Smooth muscle cell (in vitro differentiated cells): ENCODE results near the gene AOPEP. TPM values are rescaled to one million over a fixed set of nuclear protein-coding genes. Genes with fewer than 3 reads are reported as not detected.

ENCODE experiments used
- DNase-seq: peaks from one replicate; lab custom pipeline; 2025; ENCODE audit not compliant: unreplicated experiment; lab: John Stamatoyannopoulos, UW
- H2AFZ ChIP-seq: fragments of 200-600 bp; sonication (generic); 2 replicates; pipeline ENCODE4 v1.6.0; 2016; ENCODE audit warnings: antibody characterized with exemption, low read depth, mild to moderate bottlenecking
- H3F3A ChIP-seq: fragments of 200-600 bp; sonication (generic); 2 replicates; pipeline ENCODE4 v1.6.0; 2017; ENCODE audit warnings: antibody characterized with exemption, low read depth
- H3K27ac ChIP-seq: fragments of 200-600 bp; sonication (generic); 2 replicates; pipeline ENCODE4 v1.5.1; 2016; ENCODE audit warnings: low read depth, mild to moderate bottlenecking
- H3K27me3 ChIP-seq: fragments of 200-600 bp; sonication (generic); 2 replicates; pipeline ENCODE4 v1.6.1; 2016; ENCODE audit warnings: low read depth, mild to moderate bottlenecking
- H3K36me3 ChIP-seq: fragments of 200-600 bp; sonication (generic); 2 replicates; pipeline ENCODE4 v1.5.1; 2016; ENCODE audit warnings: low read depth
- H3K4me1 ChIP-seq: fragments of 200-600 bp; sonication (generic); 2 replicates; pipeline ENCODE4 v1.5.1; 2016; ENCODE audit warnings: low read depth
- H3K4me2 ChIP-seq: fragments of 200-600 bp; sonication (generic); 2 replicates; pipeline ENCODE4 v1.6.0; 2016; ENCODE audit warnings: mild to moderate bottlenecking
- H3K4me3 ChIP-seq: fragments of 200-600 bp; sonication (generic); 2 replicates; pipeline ENCODE4 v1.5.1; 2016; ENCODE audit warnings: mild to moderate bottlenecking
- H3K79me2 ChIP-seq: fragments of 200-600 bp; sonication (generic); 2 replicates; pipeline ENCODE4 v1.6.0; 2016; ENCODE audit warnings: low read depth, mild to moderate bottlenecking
- H3K9ac ChIP-seq: fragments of 200-600 bp; sonication (generic); 2 replicates; pipeline ENCODE4 v1.6.0; 2016; ENCODE audit warnings: low read depth
- H3K9me3 ChIP-seq: fragments of 200-600 bp; sonication (generic); replicated peaks from 2 replicates; pipeline ENCODE4 v1.5.1; 2016; ENCODE audit warnings: low read depth
- H4K20me1 ChIP-seq: fragments of 200-600 bp; sonication (generic); 2 replicates; pipeline ENCODE4 v1.6.0; 2016; ENCODE audit warnings: low read depth
- CTCF ChIP-seq: fragments of 200-600 bp; sonication (generic); IDR thresholded peaks from 2 replicates; pipeline ENCODE4 v1.5.1; 2017; ENCODE audit warnings: borderline replicate concordance, mild to moderate bottlenecking, antibody characterized with exemption; ENCODE audit not compliant: insufficient read depth, poor library complexity, severe bottlenecking
- WGBS: methylation state at CpG from one replicate; pipeline ENCODE4 v1.1.7; 2016; ENCODE audit warnings: low lambda C conversion rate; 5-methylcytosine and 5-hydroxymethylcytosine counted together
- polyA plus RNA-seq: library from polyadenylated mRNA; unstranded; fragments of >200 nt; fragmentation: Nextera tagmentation; extraction: Ambion mirVana; gene quantifications from 2 replicates; pipeline ENCODE4 v1.2.1, GENCODE V29; 2016
- total RNA-seq: library from RNA; depleted of rRNA; stranded (reverse); fragments of >200 nt; gene quantifications from 2 replicates; pipeline ENCODE4 v1.2.3, GENCODE V29; 2014

The AOPEP gene
- total and polyA plus RNA-seq, 2 experiments from 2014 or later = 52.7 to 94.9 TPM

GRCh38 chr9:94822273-94822672, 95.8 kb downstream of the AOPEP start:
- Histone ChIP-seq H3K27ac (peak overlapping the region; percentile 84), H3F3A (peaks cover 8% of the 10 kb centered on the region), H2AFZ (no peak overlapping the region), H3K4me2 (peak overlapping the region; percentile 69), H3K9ac (peak overlapping the region; percentile 24), H4K20me1 (no peaks in the 10 kb centered on the region), H3K9me3 (no peaks in the 10 kb centered on the region), H3K79me2 (peaks cover 20% of the 10 kb centered on the region), H3K4me3 (no peak overlapping the region), H3K36me3 (no peaks in the 10 kb centered on the region), H3K4me1 (peaks cover 60% of the 10 kb centered on the region), H3K27me3 (no peaks in the 10 kb centered on the region)
- TF ChIP-seq CTCF = no peak
- no peak for DNase-seq
- WGBS = 19% methylated on average over 2 of the region's 2 CpGs

DNA sequence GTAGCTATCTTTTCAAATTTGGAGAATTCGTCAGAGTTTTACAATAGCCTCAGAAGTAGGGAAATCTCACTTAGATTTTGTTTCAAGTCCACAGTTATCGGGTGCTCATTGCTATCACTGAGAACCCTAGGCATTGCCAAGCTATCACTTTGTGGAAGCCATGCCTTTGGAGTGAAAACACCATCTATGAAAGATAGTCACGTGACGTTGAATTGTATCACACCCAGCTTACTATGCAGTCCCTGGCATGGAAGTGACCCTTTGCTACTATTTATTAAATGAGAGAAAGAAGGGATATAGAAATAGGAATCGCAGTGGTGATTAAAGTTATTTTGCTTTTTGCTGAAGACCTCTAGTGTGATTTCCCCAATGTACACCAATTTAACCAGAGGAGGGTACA, 97.2 kb downstream of the AOPEP start:
- no peak overlapping the region for H2AFZ ChIP-seq
- H3K4me2 ChIP-seq = no peak overlapping the region
- H3K4me3 ChIP-seq = no peak overlapping the region
- no peaks in the 10 kb centered on the region for H3K9me3 ChIP-seq
- H4K20me1 ChIP-seq = no peaks in the 10 kb centered on the region
- TF ChIP-seq CTCF = no peak
- no peak for DNase-seq
- peaks cover 72% of the 10 kb centered on the region for H3K4me1 ChIP-seq
- no peaks in the 10 kb centered on the region for H3K27me3 ChIP-seq
- H3K9ac ChIP-seq = no peak overlapping the region
- H3K27ac ChIP-seq = peak overlapping the region; percentile 84
- peaks cover 20% of the 10 kb centered on the region for H3K79me2 ChIP-seq
- no peaks in the 10 kb centered on the region for H3K36me3 ChIP-seq
- H3F3A ChIP-seq = peaks cover 8% of the 10 kb centered on the region
- WGBS = 95% methylated on average over 5 of the region's 5 CpGs

DNA sequence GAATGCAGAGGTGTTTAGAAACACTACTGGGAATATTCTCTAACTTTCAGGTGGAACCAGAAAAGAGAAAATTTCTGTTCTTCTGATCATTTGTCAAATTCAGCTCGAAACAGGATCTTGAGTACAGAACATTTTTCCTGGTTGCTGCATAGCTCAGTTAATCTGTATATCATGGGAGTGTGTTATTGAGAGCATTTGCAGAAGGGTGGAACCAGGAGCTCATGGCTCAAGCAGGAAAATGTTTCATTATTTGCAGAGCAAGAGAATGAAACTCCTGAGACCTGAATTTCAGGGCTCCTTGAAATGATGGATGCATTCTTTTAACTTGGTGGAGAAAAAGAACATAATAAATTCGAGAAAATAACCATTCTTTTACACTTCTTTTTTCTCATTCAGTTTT, 97.9 kb downstream of the AOPEP start:
- H3F3A ChIP-seq = peaks cover 15% of the 10 kb centered on the region
- WGBS = 63% methylated on average over 2 of the region's 2 CpGs
- H4K20me1 ChIP-seq = no peaks in the 10 kb centered on the region
- H3K9me3 ChIP-seq = no peaks in the 10 kb centered on the region
- peaks cover 23% of the 10 kb centered on the region for H3K79me2 ChIP-seq
- H3K27ac ChIP-seq = peak overlapping the region; percentile 84
- H3K4me2 ChIP-seq = peak overlapping the region; percentile 49
- H3K36me3 ChIP-seq = no peaks in the 10 kb centered on the region
- no peak overlapping the region for H3K9ac ChIP-seq
- peaks cover 65% of the 10 kb centered on the region for H3K4me1 ChIP-seq
- H3K4me3 ChIP-seq = no peak overlapping the region
- DNase-seq = no peak
- no peak for TF ChIP-seq CTCF
- no peak overlapping the region for H2AFZ ChIP-seq
- H3K27me3 ChIP-seq = no peaks in the 10 kb centered on the region

DNA sequence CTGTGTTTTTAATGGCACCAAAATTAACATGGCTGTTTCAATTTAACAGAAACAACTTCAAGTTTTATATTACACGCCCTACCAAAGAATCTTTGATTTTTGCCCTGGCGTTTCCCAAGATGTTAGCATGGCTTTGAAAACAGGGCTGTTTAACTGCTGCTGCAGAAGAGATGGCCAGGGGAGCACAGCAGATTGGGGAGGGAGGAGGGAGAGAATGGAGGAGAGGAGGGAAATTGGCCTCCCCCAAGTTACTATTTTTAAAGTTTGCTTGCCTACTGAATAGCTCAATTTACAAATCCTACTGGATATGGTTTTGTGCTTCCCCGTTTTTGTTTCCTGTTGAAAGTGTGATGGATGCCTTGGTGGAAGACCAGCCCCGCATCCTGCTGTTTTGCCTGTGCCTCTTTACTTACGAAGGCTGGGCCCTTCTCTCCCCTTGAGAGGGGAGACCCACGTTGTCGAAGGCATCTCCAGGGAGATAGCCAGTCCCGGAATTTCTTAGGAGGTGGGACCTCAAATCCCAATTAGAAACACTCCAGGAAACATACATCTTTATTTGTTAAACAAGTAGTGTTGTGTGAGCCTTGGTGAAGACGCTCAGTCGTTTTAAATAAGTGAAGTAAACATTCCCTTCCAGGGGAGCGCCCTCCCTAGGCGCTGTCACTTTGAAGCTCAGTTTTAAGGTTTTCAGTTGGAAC, 98.6 kb downstream of the AOPEP start:
- Histone ChIP-seq H3K27me3 (no peaks in the 10 kb centered on the region), H3K79me2 (peaks cover 27% of the 10 kb centered on the region), H4K20me1 (no peaks in the 10 kb centered on the region), H3K9ac (no peak overlapping the region), H2AFZ (peak overlapping the region; percentile 77), H3K4me1 (peaks cover 63% of the 10 kb centered on the region), H3K4me2 (peak overlapping the region; percentile 49), H3K9me3 (no peaks in the 10 kb centered on the region), H3K27ac (peak overlapping the region; percentile 84), H3F3A (peaks cover 18% of the 10 kb centered on the region), H3K36me3 (no peaks in the 10 kb centered on the region), H3K4me3 (no peak overlapping the region)
- DNase-seq = no peak
- WGBS = 34% methylated on average over 12 of the region's 12 CpGs
- no peak for TF ChIP-seq CTCF
